HepG2 (cell line): Measurements from ENCODE around the gene SOX5. TPM values are rescaled to one million over a fixed set of nuclear protein-coding genes. Genes with fewer than 3 reads are reported as not detected.
A peak's percentile ranks its signal among the peaks of the same experiment; 100 is the strongest.

ENCODE experiments used
- EP300 ChIP-seq, 3 experiments: sonication (generic) in 1 of 3; formaldehyde crosslinking in 1 of 3; IDR thresholded peaks; 2 replicates each; pipeline versions ENCODE4 v1.5.1 to v1.6.1; 2011 to 2020; ENCODE audit warnings: low read depth in 2 of 3, low read length in 2 of 3, borderline replicate concordance in 1 of 3, improper control_type of control experiment in 1 of 3, mild to moderate bottlenecking in 1 of 3, missing genetic modification reagents in 1 of 3, moderate library complexity in 1 of 3
- HNRNPUL1 ChIP-seq: fragments of 200-400 bp; formaldehyde crosslinking; IDR thresholded peaks from 2 replicates; pipeline ENCODE4 v1.6.1; 2017; ENCODE audit warnings: low read depth, mild to moderate bottlenecking, low read length, moderate library complexity
- SOX13 ChIP-seq, 3 experiments: fragments of 450-650 bp in 1 of 3; sonication (generic) in 1 of 3; formaldehyde crosslinking in 1 of 3; IDR thresholded peaks in 2 of 3; conservative IDR thresholded peaks in 1 of 3; 2 replicates each; pipeline versions ENCODE4 v1.5.0 to v1.6.1; 2016 to 2020; ENCODE audit warnings: antibody characterized with exemption in 1 of 3, mild to moderate bottlenecking in 1 of 3, missing compliant biosample characterization in 1 of 3, missing genetic modification reagents in 1 of 3, moderate library complexity in 1 of 3
- SP5 ChIP-seq: IDR thresholded peaks from 2 replicates; pipeline ENCODE4 v1.6.1; 2016; ENCODE audit warnings: low read depth, borderline replicate concordance
- TBX3 ChIP-seq: fragments of 450-650 bp; IDR thresholded peaks from 2 replicates; pipeline ENCODE4 v1.6.1; 2017; ENCODE audit warnings: antibody characterized with exemption, mild to moderate bottlenecking, inconsistent platforms, borderline replicate concordance
- TEAD3 ChIP-seq: optimal IDR thresholded peaks from 2 replicates; pipeline ENCODE3; 2016; ENCODE audit warnings: borderline replicate concordance
- TGIF2 ChIP-seq: IDR thresholded peaks from 2 replicates; pipeline ENCODE4 v1.6.1; 2016; ENCODE audit warnings: control low read depth, missing compliant biosample characterization
- ZFP37 ChIP-seq: sonication (generic); formaldehyde crosslinking; IDR thresholded peaks from 2 replicates; pipeline ENCODE4 v1.4.0; 2020; ENCODE audit warnings: missing genetic modification reagents, borderline replicate concordance
- ZMYM2 ChIP-seq: sonication (generic); formaldehyde crosslinking; IDR thresholded peaks from 2 replicates; pipeline ENCODE4 v1.8.0; 2022; ENCODE audit warnings: mild to moderate bottlenecking, missing genetic modification reagents
- ZNF337 ChIP-seq: sonication (generic); formaldehyde crosslinking; IDR thresholded peaks from 2 replicates; pipeline ENCODE4 v1.5.1; 2020; ENCODE audit warnings: missing genetic modification reagents, low read depth, mild to moderate bottlenecking, borderline replicate concordance
- ZNF547 ChIP-seq: sonication (generic); formaldehyde crosslinking; IDR thresholded peaks from 2 replicates; pipeline ENCODE4 v1.5.1; 2020; ENCODE audit warnings: mild to moderate bottlenecking, missing genetic modification reagents
- ZNF614 ChIP-seq: IDR thresholded peaks from 2 replicates; pipeline ENCODE4 v1.6.1; 2018; ENCODE audit warnings: missing biosample characterization, missing genetic modification reagents, inconsistent platforms, borderline replicate concordance
- ZNF775 ChIP-seq: sonication (generic); formaldehyde crosslinking; IDR thresholded peaks from 2 replicates; pipeline ENCODE4 v1.4.0; 2020; ENCODE audit warnings: missing genetic modification reagents, mild to moderate bottlenecking, moderate library complexity, borderline replicate concordance
- ZNF792 ChIP-seq: IDR thresholded peaks from 2 replicates; pipeline ENCODE4 v1.6.1; 2016
- polyA plus RNA-seq, 8 experiments: library from polyadenylated mRNA; depleted of rRNA in 3 of 8; stranded (reverse) in 7 of 8; unstranded in 1 of 8; fragments of >200 nt; fragmentation: Illumina TruSeq in 4 of 8; extraction: Trizol in 4 of 8; gene quantifications; 2 replicates each; pipeline versions ENCODE4 v1.2.1 to v1.2.3, GENCODE V29; 2011 to 2016; ENCODE audit warnings: low read depth in 4 of 8, missing spikeins in 1 of 8, mixed read lengths in 1 of 8; ENCODE audit not compliant: insufficient read depth in 1 of 8
- total RNA-seq, 5 experiments: library from RNA; depleted of rRNA; stranded (reverse); fragments of >200 nt; fragmentation: Illumina TruSeq; extraction: Trizol; gene quantifications; 2 replicates each; pipeline ENCODE4 v1.2.3, GENCODE V29; 2016; ENCODE audit warnings: low read depth in 1 of 5
- TF ChIP-seq, protein P1 (sequence below), 2 experiments: IDR thresholded peaks; 2 replicates each; pipeline ENCODE4 v1.6.1; 2011 to 2012; ENCODE audit warnings: low read length in 2 of 2, borderline replicate concordance in 1 of 2, low read depth in 1 of 2, mild to moderate bottlenecking in 1 of 2, moderate library complexity in 1 of 2
- TF ChIP-seq, protein P2 (sequence below): sonication (generic); formaldehyde crosslinking; IDR thresholded peaks from 2 replicates; pipeline ENCODE4 v1.5.0; 2020; ENCODE audit warnings: missing genetic modification reagents, mild to moderate bottlenecking, borderline replicate concordance
- TF ChIP-seq, protein P3 (sequence below): sonication (generic); formaldehyde crosslinking; IDR thresholded peaks from 2 replicates; pipeline ENCODE4 v1.4.0; 2020; ENCODE audit warnings: missing genetic modification reagents

SOX5 gene
- total and polyA plus RNA-seq, 2 of the 13 experiments (the other 11 are each of a cell fraction or from before 2014, with no cell fraction given), result 18.5 to 76.4 TPM

- TF ChIP-seq, protein P1, sequence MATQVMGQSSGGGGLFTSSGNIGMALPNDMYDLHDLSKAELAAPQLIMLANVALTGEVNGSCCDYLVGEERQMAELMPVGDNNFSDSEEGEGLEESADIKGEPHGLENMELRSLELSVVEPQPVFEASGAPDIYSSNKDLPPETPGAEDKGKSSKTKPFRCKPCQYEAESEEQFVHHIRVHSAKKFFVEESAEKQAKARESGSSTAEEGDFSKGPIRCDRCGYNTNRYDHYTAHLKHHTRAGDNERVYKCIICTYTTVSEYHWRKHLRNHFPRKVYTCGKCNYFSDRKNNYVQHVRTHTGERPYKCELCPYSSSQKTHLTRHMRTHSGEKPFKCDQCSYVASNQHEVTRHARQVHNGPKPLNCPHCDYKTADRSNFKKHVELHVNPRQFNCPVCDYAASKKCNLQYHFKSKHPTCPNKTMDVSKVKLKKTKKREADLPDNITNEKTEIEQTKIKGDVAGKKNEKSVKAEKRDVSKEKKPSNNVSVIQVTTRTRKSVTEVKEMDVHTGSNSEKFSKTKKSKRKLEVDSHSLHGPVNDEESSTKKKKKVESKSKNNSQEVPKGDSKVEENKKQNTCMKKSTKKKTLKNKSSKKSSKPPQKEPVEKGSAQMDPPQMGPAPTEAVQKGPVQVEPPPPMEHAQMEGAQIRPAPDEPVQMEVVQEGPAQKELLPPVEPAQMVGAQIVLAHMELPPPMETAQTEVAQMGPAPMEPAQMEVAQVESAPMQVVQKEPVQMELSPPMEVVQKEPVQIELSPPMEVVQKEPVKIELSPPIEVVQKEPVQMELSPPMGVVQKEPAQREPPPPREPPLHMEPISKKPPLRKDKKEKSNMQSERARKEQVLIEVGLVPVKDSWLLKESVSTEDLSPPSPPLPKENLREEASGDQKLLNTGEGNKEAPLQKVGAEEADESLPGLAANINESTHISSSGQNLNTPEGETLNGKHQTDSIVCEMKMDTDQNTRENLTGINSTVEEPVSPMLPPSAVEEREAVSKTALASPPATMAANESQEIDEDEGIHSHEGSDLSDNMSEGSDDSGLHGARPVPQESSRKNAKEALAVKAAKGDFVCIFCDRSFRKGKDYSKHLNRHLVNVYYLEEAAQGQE (IDR thresholded peaks at IDR 0.05; ENCODE audit: borderline replicate concordance in 1 of 2, low read depth in 1 of 2, low read length in 2 of 2), result peak in 1 of 2 experiments; percentile 52; a peak in 1 of 4 replicates
- TF ChIP-seq ZFP37 (no peak), SP5 (no peak), TEAD3 (CRISPR knock-in tag) (peak; percentile 9), TBX3 (no peak), ZNF775 (CRISPR knock-in tag) (0 out of 2 replicates have a peak, but pooled peaks have one; percentile 22), ZNF547 (CRISPR knock-in tag) (no peak), SOX13 (IDR thresholded peaks at IDR 0.05) (peak; percentile 17; the same call in 1 of the 2 replicates), SOX13 (CRISPR knock-in tag; conservative IDR thresholded peaks at IDR 0.05 in 1 of 2, IDR thresholded peaks at IDR 0.05 in 1 of 2) (0 out of 4 replicates have a peak, but pooled peaks of 1 of the 2 experiments have one; percentile 37), ZNF792 (0 out of 2 replicates have a peak, but pooled peaks have one; percentile 16), EP300 (IDR thresholded peaks at IDR 0.05; ENCODE audit: low read depth in 2 of 2, low read length in 2 of 2) (peak in 1 of 2 experiments; percentile 44; a peak in 1 of 4 replicates), EP300 (CRISPR knock-in tag; IDR thresholded peaks at IDR 0.05; ENCODE audit: borderline replicate concordance) (no peak), HNRNPUL1 (no peak), ZNF614 (CRISPR knock-in tag) (no peak), ZMYM2 (no peak), TGIF2 (CRISPR knock-in tag) (peak; percentile 72; the same call in 1 of the 2 replicates), ZNF337 (no peak)
- TF ChIP-seq, protein P2, sequence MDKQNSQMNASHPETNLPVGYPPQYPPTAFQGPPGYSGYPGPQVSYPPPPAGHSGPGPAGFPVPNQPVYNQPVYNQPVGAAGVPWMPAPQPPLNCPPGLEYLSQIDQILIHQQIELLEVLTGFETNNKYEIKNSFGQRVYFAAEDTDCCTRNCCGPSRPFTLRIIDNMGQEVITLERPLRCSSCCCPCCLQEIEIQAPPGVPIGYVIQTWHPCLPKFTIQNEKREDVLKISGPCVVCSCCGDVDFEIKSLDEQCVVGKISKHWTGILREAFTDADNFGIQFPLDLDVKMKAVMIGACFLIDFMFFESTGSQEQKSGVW (CRISPR knock-in tag), result no peak
- TF ChIP-seq, protein P3, sequence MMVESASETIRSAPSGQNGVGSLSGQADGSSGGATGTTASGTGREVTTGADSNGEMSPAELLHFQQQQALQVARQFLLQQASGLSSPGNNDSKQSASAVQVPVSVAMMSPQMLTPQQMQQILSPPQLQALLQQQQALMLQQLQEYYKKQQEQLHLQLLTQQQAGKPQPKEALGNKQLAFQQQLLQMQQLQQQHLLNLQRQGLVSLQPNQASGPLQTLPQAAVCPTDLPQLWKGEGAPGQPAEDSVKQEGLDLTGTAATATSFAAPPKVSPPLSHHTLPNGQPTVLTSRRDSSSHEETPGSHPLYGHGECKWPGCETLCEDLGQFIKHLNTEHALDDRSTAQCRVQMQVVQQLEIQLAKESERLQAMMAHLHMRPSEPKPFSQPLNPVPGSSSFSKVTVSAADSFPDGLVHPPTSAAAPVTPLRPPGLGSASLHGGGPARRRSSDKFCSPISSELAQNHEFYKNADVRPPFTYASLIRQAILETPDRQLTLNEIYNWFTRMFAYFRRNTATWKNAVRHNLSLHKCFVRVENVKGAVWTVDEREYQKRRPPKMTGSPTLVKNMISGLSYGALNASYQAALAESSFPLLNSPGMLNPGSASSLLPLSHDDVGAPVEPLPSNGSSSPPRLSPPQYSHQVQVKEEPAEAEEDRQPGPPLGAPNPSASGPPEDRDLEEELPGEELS (CRISPR knock-in tag), result 0 out of 2 replicates have a peak, but pooled peaks have one; percentile 25
Measured at GRCh38 chr12:23949348-23950209, at the start of gene SOX5 (continued).
